Pancreas (tissue), 10 donors: ENCODE results near the gene R3HCC1L. TPM values are rescaled to one million over a fixed set of nuclear protein-coding genes. Genes with fewer than 3 reads are reported as not detected.
"Not testable (repeated sequence)": the region's sequence is repeated elsewhere in the genome, so short reads cannot be mapped to it uniquely, and the experiment has no call there.

Source experiments
- ATAC-seq, 4 donors: fragments of 200-7000 bp; cut with Tn5 transposase; one replicate each; pipeline versions ENCODE4 v1.8.0 to v1.9.1; 2020; ENCODE audit warnings: mild to moderate bottlenecking in 4 of 4, moderate library complexity in 4 of 4
- DNase-seq, 6 donors: peaks; one replicate each; pipeline ENCODE4 v3.0.0-alpha.2; 2020
- FAIRE-seq: peaks from 2 replicates; lab custom pipeline; 2012; peaks lifted over from hg19 to GRCh38; lab: Jason Lieb, UNC
- H3K27ac ChIP-seq, 4 donors: fragments of 200-600 bp; sonication (generic); 1 replicate in 3 of 4; 2 replicates in 1 of 4; pipeline versions ENCODE4 v1.5.0 to v1.8.0; 2020
- H3K27me3 ChIP-seq, 4 donors: fragments of 200-600 bp; one replicate each; pipeline ENCODE4 v1.8.0; 2021
- H3K36me3 ChIP-seq, 3 donors: fragments of 200-600 bp; sonication (generic) in 1 of 3; one replicate each; pipeline versions ENCODE4 v1.5.0 to v1.8.0; 2020 to 2021
- H3K4me1 ChIP-seq, 3 donors: fragments of 200-600 bp; one replicate each; pipeline ENCODE4 v1.8.0; 2021
- H3K4me3 ChIP-seq, 4 donors: fragments of 200-600 bp; sonication (generic) in 2 of 4; one replicate each; pipeline versions ENCODE4 v1.5.0 to v1.8.0; 2020 to 2021
- H3K9me3 ChIP-seq, 4 donors: fragments of 200-600 bp; one replicate each; pipeline ENCODE4 v1.8.0; 2021
- CTCF ChIP-seq, 4 donors: fragments of 200-600 bp; sonication (generic) in 3 of 4; IDR thresholded peaks; one replicate each; pipeline versions ENCODE4 v1.5.0 to v1.8.0; 2021; ENCODE audit warnings: antibody characterized with exemption in 4 of 4
- WGBS, 2 donors: extraction: QIAGEN DNeasy Blood & Tissue Kit; methylation state at CpG; one replicate each; pipeline ENCODE4 v1.1.7; 2013; 5-methylcytosine and 5-hydroxymethylcytosine counted together
- intact Hi-C, 3 donors: fragments of 100-400 bp; cut with DNase I; formaldehyde crosslinking; loops; one replicate each; pipeline versions ENCODE4 v1.11.1 to v1.14.2; 2022
- polyA plus RNA-seq, 2 donors: library from polyadenylated mRNA; stranded (reverse); fragments of 200-250 nt; gene quantifications; one replicate each; pipeline ENCODE4 v1.2.3, GENCODE V29; 2013
- total RNA-seq, 6 donors: library from RNA; stranded (reverse); fragmentation: NEBNext Ultra II Directional in 4 of 6; extraction: Animal tissue kit (Norgen Biotek cat#: 25700) in 4 of 6; gene quantifications; one replicate each; pipeline versions ENCODE4 v1.2.1 to v1.2.4, GENCODE V29; 2021 to 2023
- donor health status: healthy with polysubstance abuse.
- donor health status: DM: no; HTN: no; CAD: no; lungs with moderate emphysema.
- donor health status: DM: no; HTN: no; CAD: no.
- donor health status: control.
- donor health status: control.
- donor health status: Bipolar disorder and iron deficiency.
- donor health status: DM: yes; HTN: yes; CAD: no.
- donor health status: DM: no; HTN: no; CAD: no.
- donor health status: DM: no; HTN: no; CAD: no.
- donor health status: DM: yes; HTN: yes; CAD: no.

Gene R3HCC1L
- total and polyA plus RNA-seq, 8 donors, result 3.9 to 9.5 (median 4.9) TPM

GRCh38 chr10:98217801-98218200 lies 83.3 kb downstream of the R3HCC1L start:
- H3K9me3 ChIP-seq, result no peaks in the 10 kb centered on the region
- H3K27ac ChIP-seq, result no peak overlapping the region
- intact Hi-C loops, result no loop called here
- no peaks in the 10 kb centered on the region for H3K27me3 ChIP-seq
- 75 to 88% methylated on average over 1 of the region's 1 CpG for WGBS, 2 donors
- DNase-seq (no peak), ATAC-seq (no peak), FAIRE-seq (no peak)
- TF ChIP-seq CTCF (IDR thresholded peaks at IDR 0.05), result no peak
- no peak overlapping the region for H3K4me3 ChIP-seq
- no peaks in the 10 kb centered on the region for H3K4me1 ChIP-seq
- H3K36me3 ChIP-seq, result no peaks in the 10 kb centered on the region

- DNase-seq, result no peak
- Histone ChIP-seq H3K36me3 (no peaks in the 10 kb centered on the region), H3K4me1 (no peaks in the 10 kb centered on the region), H3K9me3 (no peaks in the 10 kb centered on the region), H3K27ac (no peak overlapping the region), H3K4me3 (no peak overlapping the region), H3K27me3 (no peaks in the 10 kb centered on the region)
- TF ChIP-seq CTCF (IDR thresholded peaks at IDR 0.05), result no peak
- no peak for ATAC-seq
- FAIRE-seq, result no peak
- intact Hi-C loops, result no loop called here
- WGBS, 2 donors, result 96 to 98% methylated on average over 6 of the region's 6 CpGs
These were observed 89.4 kb downstream of the R3HCC1L start for GRCh38 chr10:98223874-98224273.

GRCh38 chr10:98224509-98224908 lies 90.1 kb downstream of the R3HCC1L start:
- no peak overlapping the region for H3K27ac ChIP-seq
- TF ChIP-seq CTCF (IDR thresholded peaks at IDR 0.05), result no peak
- H3K4me3 ChIP-seq, result no peak overlapping the region
- H3K9me3 ChIP-seq, result no peaks in the 10 kb centered on the region
- H3K27me3 ChIP-seq, result no peaks in the 10 kb centered on the region
- intact Hi-C loops, result no loop called here
- no peaks in the 10 kb centered on the region for H3K4me1 ChIP-seq
- no peak for FAIRE-seq
- DNase-seq, result no peak
- WGBS, 2 donors, result 71 to 79% methylated on average over 2 of the region's 2 CpGs
- no peaks in the 10 kb centered on the region for H3K36me3 ChIP-seq
- ATAC-seq, result no peak

GRCh38 chr10:98224996-98225395 lies 90.5 kb downstream of the R3HCC1L start:
- intact Hi-C loops, result no loop called here
- Histone ChIP-seq H3K9me3 (no peaks in the 10 kb centered on the region), H3K4me3 (no peak overlapping the region), H3K4me1 (no peaks in the 10 kb centered on the region), H3K36me3 (no peaks in the 10 kb centered on the region), H3K27me3 (no peaks in the 10 kb centered on the region), H3K27ac (no peak overlapping the region)
- 76 to 93% methylated on average over 1 of the region's 1 CpG for WGBS, 2 donors
- FAIRE-seq (no peak), DNase-seq (no peak), ATAC-seq (peak in 1 of 4 donors; percentile 26)
- TF ChIP-seq CTCF (IDR thresholded peaks at IDR 0.05), result no peak

GRCh38 chr10:98226508-98227144 lies 92.2 kb downstream of the R3HCC1L start:
- no peaks in the 10 kb centered on the region for H3K9me3 ChIP-seq
- no peaks in the 10 kb centered on the region for H3K36me3 ChIP-seq
- H3K4me1 ChIP-seq, result no peaks in the 10 kb centered on the region
- ATAC-seq (no peak), FAIRE-seq (no peak), DNase-seq (no peak)
- no peak for TF ChIP-seq CTCF (IDR thresholded peaks at IDR 0.05)
- H3K4me3 ChIP-seq, result no peak overlapping the region
- intact Hi-C loops, result no loop called here
- no peaks in the 10 kb centered on the region for H3K27me3 ChIP-seq
- H3K27ac ChIP-seq, result no peak overlapping the region
- WGBS, 2 donors, result 40 to 45% methylated on average over 1 of the region's 1 CpG

GRCh38 chr10:98227713-98228112 lies 93.3 kb downstream of the R3HCC1L start:
- H3K4me1 ChIP-seq, H3K9me3 ChIP-seq, FAIRE-seq, ATAC-seq, H3K36me3 ChIP-seq, intact Hi-C loops, H3K27ac ChIP-seq, H3K4me3 ChIP-seq, H3K27me3 ChIP-seq, DNase-seq: not testable (repeated sequence)
- 95 to 97% methylated on average over 3 of the region's 3 CpGs for WGBS, 2 donors

GRCh38 chr10:98228266-98228665 lies 93.8 kb downstream of the R3HCC1L start:
- intact Hi-C loops, result not testable (repeated sequence)

More at GRCh38 chr10:98228266-98228665, 93.8 kb downstream of the R3HCC1L start:
- not testable (repeated sequence) for H3K9me3 ChIP-seq, DNase-seq, ATAC-seq, H3K36me3 ChIP-seq, H3K27ac ChIP-seq, H3K27me3 ChIP-seq, FAIRE-seq, H3K4me3 ChIP-seq, H3K4me1 ChIP-seq
- WGBS, 2 donors, result 88 to 93% methylated on average over 1 of the region's 1 CpG
